Lower leg skin (tissue), 3 donors: Measurements from ENCODE around the gene EPHX1.

Experiments
- CTCF ChIP-seq, 3 donors: fragments of 450-650 bp; IDR thresholded peaks; one replicate each; pipeline ENCODE4 v1.5.1; 2016; ENCODE audit warnings: antibody characterized with exemption in 3 of 3, mild to moderate bottlenecking in 3 of 3, moderate library complexity in 2 of 3
- POLR2A ChIP-seq, 2 donors: fragments of 450-650 bp; IDR thresholded peaks; one replicate each; pipeline ENCODE4 v1.6.1; 2016 to 2017; ENCODE audit warnings: antibody characterized with exemption in 2 of 2, mild to moderate bottlenecking in 1 of 2, moderate library complexity in 1 of 2

- TF ChIP-seq CTCF (IDR thresholded peaks at IDR 0.05): no peak
- TF ChIP-seq POLR2A (IDR thresholded peaks at IDR 0.05): no peak
These were observed 68.4 kb downstream of the EPHX1 start for GRCh38 chr1:225878282-225878681.
